H1 (cell line): ENCODE results near the gene THEM5. TPM values are rescaled to one million over a fixed set of nuclear protein-coding genes. Genes with fewer than 3 reads are reported as not detected.
A peak's percentile ranks its signal among the peaks of the same experiment; 100 is the strongest.

Experiments
- CTCF ChIA-PET: fragments of 300-600 bp; sonication (Branson Sonifier 250); formaldehyde crosslinking; loops from one replicate; lab custom pipeline; 2021; ENCODE audit not compliant: partially characterized antibody; lab: Charles Lee
- POLR2A ChIA-PET: fragments of 300-600 bp; sonication (Branson Sonifier 250); formaldehyde crosslinking; loops from one replicate; lab custom pipeline; 2021; ENCODE audit warnings: inconsistent platforms; ENCODE audit not compliant: partially characterized antibody; lab: Charles Lee
- DNase-seq, 2 experiments: peaks; one replicate each; pipeline versions ENCODE4 v3.0.0 to v3.0.0-alpha.2; 2010 to 2022; ENCODE audit warnings: low spot score in 2 of 2, low read depth in 1 of 2, mixed read lengths in 1 of 2
- FAIRE-seq: peaks from 2 replicates; lab custom pipeline; 2011; peaks lifted over from hg19 to GRCh38; lab: Jason Lieb, UNC
- H2AFZ ChIP-seq: 2 replicates; pipeline ENCODE4 v1.8.1; 2012; ENCODE audit warnings: low read length, inconsistent platforms
- H2AK5ac ChIP-seq: 2 replicates; pipeline ENCODE4 v1.6.1; 2013; ENCODE audit warnings: low read depth, low read length
- H2BK120ac ChIP-seq: replicated peaks from 2 replicates; pipeline ENCODE3; 2013; ENCODE audit warnings: low read depth, low read length, inconsistent platforms
- H2BK12ac ChIP-seq: 2 replicates; pipeline ENCODE4 v1.6.1; 2013; ENCODE audit warnings: low read depth, low read length
- H2BK15ac ChIP-seq: 2 replicates; pipeline ENCODE4 v1.6.1; 2013; ENCODE audit warnings: low read length
- H2BK20ac ChIP-seq: 2 replicates; pipeline ENCODE4 v1.6.1; 2013; ENCODE audit warnings: low read length
- H2BK5ac ChIP-seq: 2 replicates; pipeline ENCODE4 v1.6.1; 2013; ENCODE audit warnings: low read depth, low read length
- H3K14ac ChIP-seq: 2 replicates; pipeline ENCODE4 v1.6.1; 2013; ENCODE audit warnings: inconsistent platforms; ENCODE audit not compliant: insufficient read length
- H3K18ac ChIP-seq: 2 replicates; pipeline ENCODE4 v1.6.1; 2013; ENCODE audit warnings: low read length; ENCODE audit errors: extremely low read depth
- H3K23ac ChIP-seq: 2 replicates; pipeline ENCODE4 v1.6.1; 2013; ENCODE audit warnings: inconsistent platforms; ENCODE audit not compliant: insufficient read length
- H3K23me2 ChIP-seq: 2 replicates; pipeline ENCODE4 v1.6.1; 2013; ENCODE audit warnings: low read depth, low read length
- H3K27ac ChIP-seq: 2 replicates; pipeline ENCODE4 v1.6.1; 2011; ENCODE audit warnings: low read depth, low read length, inconsistent platforms
- H3K27me3 ChIP-seq, 4 experiments: replicated peaks in 1 of 4; 1 replicate in 1 of 4; 2 replicates in 3 of 4; pipeline versions ENCODE4 v1.6.1 to v1.8.1; 2011 to 2013; ENCODE audit warnings: low read length in 3 of 4, mild to moderate bottlenecking in 3 of 4, inconsistent platforms in 2 of 4, mixed read lengths in 2 of 4, moderate library complexity in 1 of 4; ENCODE audit not compliant: control insufficient read depth in 3 of 4, insufficient read depth in 3 of 4; ENCODE audit errors: extremely low read depth in 1 of 4
- H3K36me3 ChIP-seq, 4 experiments: 2 replicates each; pipeline versions ENCODE4 v1.6.1 to v1.8.1; 2011 to 2013; ENCODE audit warnings: mild to moderate bottlenecking in 4 of 4, low read length in 3 of 4, moderate library complexity in 2 of 4, control low read depth in 1 of 4, inconsistent platforms in 1 of 4; ENCODE audit not compliant: insufficient read depth in 4 of 4, control insufficient read depth in 2 of 4
- H3K4ac ChIP-seq: replicated peaks from 2 replicates; pipeline ENCODE3; 2013; ENCODE audit warnings: low read length, low read depth, mixed read lengths, inconsistent platforms; ENCODE audit not compliant: insufficient read length
- H3K4me1 ChIP-seq, 4 experiments: replicated peaks in 1 of 4; 1 replicate in 1 of 4; 2 replicates in 3 of 4; pipeline versions ENCODE4 v1.6.1 to v1.8.1; 2011 to 2013; ENCODE audit warnings: low read length in 3 of 4, inconsistent platforms in 2 of 4, mixed read lengths in 1 of 4; ENCODE audit not compliant: insufficient read depth in 4 of 4, control insufficient read depth in 3 of 4
- H3K4me2 ChIP-seq, 2 experiments: 2 replicates each; pipeline versions ENCODE4 v1.6.1 to v1.8.1; 2011 to 2013; ENCODE audit warnings: low read depth in 2 of 2, low read length in 2 of 2, control low read depth in 1 of 2, inconsistent platforms in 1 of 2, mild to moderate bottlenecking in 1 of 2; ENCODE audit not compliant: insufficient read depth in 1 of 2
- H3K4me3 ChIP-seq, 4 experiments: fragments of 200-600, 300-600 bp in 1 of 4; sonication (generic), shearing (Covaris generic), sonication (Bioruptor Twin) in 1 of 4; 2 replicates each; pipeline versions ENCODE4 v1.5.1 to v1.8.1; 2011 to 2016; ENCODE audit warnings: low read length in 4 of 4, low read depth in 3 of 4, control low read depth in 2 of 4, inconsistent platforms in 2 of 4, mild to moderate bottlenecking in 2 of 4, mixed read lengths in 1 of 4, moderate library complexity in 1 of 4; ENCODE audit not compliant: insufficient read depth in 2 of 4; ENCODE audit errors: extremely low read depth in 1 of 4
- H3K56ac ChIP-seq: replicated peaks from 2 replicates; pipeline ENCODE3; 2013; ENCODE audit warnings: low read depth, mild to moderate bottlenecking, mixed read lengths, low read length, inconsistent platforms; ENCODE audit not compliant: insufficient read length
- H3K79me1 ChIP-seq: 2 replicates; pipeline ENCODE4 v1.6.1; 2013; ENCODE audit warnings: low read depth, low read length, control low read depth
- H3K79me2 ChIP-seq, 2 experiments: 2 replicates each; pipeline versions ENCODE4 v1.6.1 to v1.8.1; 2012 to 2013; ENCODE audit warnings: low read length in 2 of 2, mild to moderate bottlenecking in 2 of 2, inconsistent platforms in 1 of 2; ENCODE audit not compliant: insufficient read depth in 2 of 2, control insufficient read depth in 1 of 2
- H3K9ac ChIP-seq, 4 experiments: replicated peaks in 1 of 4; 1 replicate in 1 of 4; 2 replicates in 3 of 4; pipeline versions ENCODE4 v1.6.1 to v1.8.1; 2011 to 2013; ENCODE audit warnings: low read depth in 3 of 4, low read length in 3 of 4, control low read depth in 2 of 4, mild to moderate bottlenecking in 2 of 4, moderate library complexity in 2 of 4, inconsistent platforms in 1 of 4; ENCODE audit errors: extremely low read depth in 1 of 4
- H3K9me3 ChIP-seq, 2 experiments: 2 replicates each; pipeline versions ENCODE4 v1.6.1 to v1.8.1; 2012 to 2013; ENCODE audit warnings: mild to moderate bottlenecking in 2 of 2, moderate library complexity in 2 of 2, control low read depth in 1 of 2, inconsistent platforms in 1 of 2, low read depth in 1 of 2, low read length in 1 of 2, mixed read lengths in 1 of 2; ENCODE audit not compliant: insufficient read depth in 2 of 2
- H4K20me1 ChIP-seq, 2 experiments: replicated peaks in 1 of 2; 2 replicates each; pipeline versions ENCODE3 to v1.8.1; 2011 to 2013; ENCODE audit warnings: inconsistent platforms in 2 of 2, low read length in 2 of 2, mild to moderate bottlenecking in 1 of 2; ENCODE audit not compliant: insufficient read depth in 2 of 2, control insufficient read depth in 1 of 2
- H4K5ac ChIP-seq: 2 replicates; pipeline ENCODE4 v1.6.1; 2013; ENCODE audit warnings: low read length, low read depth, mixed read lengths, inconsistent platforms; ENCODE audit not compliant: insufficient read length
- H4K8ac ChIP-seq: 2 replicates; pipeline ENCODE4 v1.8.0; 2013; ENCODE audit warnings: mild to moderate bottlenecking, moderate library complexity, low read length, inconsistent platforms; ENCODE audit not compliant: insufficient read depth; ENCODE audit errors: extremely low read depth
- H4K91ac ChIP-seq: replicated peaks from 2 replicates; pipeline ENCODE3; 2013; ENCODE audit warnings: low read length, mixed read lengths, inconsistent platforms; ENCODE audit not compliant: insufficient read length
- ASH2L ChIP-seq: fragments of 200-600, 300-600 bp; sonication (generic); IDR thresholded peaks from one replicate; pipeline ENCODE4 v1.7.1; 2017; ENCODE audit warnings: low read length
- CBX8 ChIP-seq: fragments of 300-800, 300-1000 bp; sonication (generic); IDR thresholded peaks from 2 replicates; pipeline ENCODE4 v1.7.1; 2016; ENCODE audit warnings: low read depth, low read length, borderline replicate concordance
- HDAC2 ChIP-seq, 2 experiments: fragments of 300-600 bp in 1 of 2; sonication (generic) in 1 of 2; IDR thresholded peaks; 2 replicates each; pipeline ENCODE4 v1.6.1; 2011 to 2012; ENCODE audit warnings: low read depth in 2 of 2, low read length in 2 of 2, mild to moderate bottlenecking in 2 of 2, moderate library complexity in 2 of 2, borderline replicate concordance in 1 of 2, inconsistent platforms in 1 of 2
- KDM4A ChIP-seq: IDR thresholded peaks from one replicate; pipeline ENCODE4 v1.7.1; 2012; ENCODE audit warnings: low read depth, mild to moderate bottlenecking, moderate library complexity, low read length, inconsistent platforms; ENCODE audit not compliant: severe bottlenecking
- MAX ChIP-seq: IDR thresholded peaks from 2 replicates; pipeline ENCODE4 v1.6.1; 2012; ENCODE audit warnings: inconsistent platforms
- POU5F1 ChIP-seq: IDR thresholded peaks from 2 replicates; pipeline ENCODE4 v1.6.1; 2011; ENCODE audit warnings: low read depth, mild to moderate bottlenecking, low read length, moderate library complexity
- RNF2 ChIP-seq: fragments of 200-900, 300-1000 bp; sonication (generic); IDR thresholded peaks from 2 replicates; pipeline ENCODE4 v1.7.1; 2016; ENCODE audit warnings: borderline replicate concordance, low read depth, mild to moderate bottlenecking, antibody characterized with exemption, low read length; ENCODE audit not compliant: poor library complexity, severe bottlenecking; ENCODE audit errors: missing control alignments
- RXRA ChIP-seq: IDR thresholded peaks from 2 replicates; pipeline ENCODE4 v1.6.1; 2011; ENCODE audit warnings: low read depth, mild to moderate bottlenecking, low read length, moderate library complexity; ENCODE audit not compliant: insufficient read depth
- SAP30 ChIP-seq: fragments of 300-600 bp; sonication (generic); IDR thresholded peaks from 2 replicates; pipeline ENCODE4 v1.7.1; 2012; ENCODE audit warnings: low read length, moderate library complexity, mild to moderate bottlenecking, inconsistent platforms; ENCODE audit not compliant: insufficient read depth, insufficient replicate concordance
- SP1 ChIP-seq: IDR thresholded peaks from 2 replicates; pipeline ENCODE4 v1.6.1; 2011; ENCODE audit warnings: low read depth, low read length
- TAF7 ChIP-seq: optimal IDR thresholded peaks from 2 replicates; pipeline ENCODE3; 2011; ENCODE audit warnings: low read depth, mild to moderate bottlenecking, inconsistent platforms, low read length, moderate library complexity, borderline replicate concordance
- WGBS, 2 experiments: shearing (Covaris generic) in 1 of 2; methylation state at CpG; one replicate each; pipeline versions ENCODE4 v1.1.6 to v1.1.7; 2013 to 2015; ENCODE audit warnings: low lambda C conversion rate in 2 of 2, mixed read lengths in 2 of 2, inconsistent platforms in 1 of 2, low coverage in 1 of 2, missing lambda C conversion rate in 1 of 2; ENCODE audit not compliant: insufficient replicate concordance in 2 of 2, insufficient coverage in 1 of 2, insufficient read length in 1 of 2; ENCODE audit errors: extremely low coverage in 1 of 2, missing lambda C conversion rate in 1 of 2; 5-methylcytosine and 5-hydroxymethylcytosine counted together
- polyA plus RNA-seq, 7 experiments: library from polyadenylated mRNA; depleted of rRNA in 3 of 7; stranded (reverse) in 5 of 7; unstranded in 2 of 7; fragments of >200 nt in 5 of 7; fragments of 200-250 nt in 2 of 7; gene quantifications; 1 replicate in 5 of 7; 2 replicates in 1 of 7; 4 replicates in 1 of 7; pipeline versions ENCODE4 v1.2.1 to v1.2.3, GENCODE V29; 2011 to 2013; ENCODE audit warnings: missing spikeins in 2 of 7, mixed read lengths in 2 of 7
- total RNA-seq: library from RNA; stranded (reverse); fragmentation: NEBNext Ultra II Directional; extraction: Animal tissue kit (Norgen Biotek cat#: 25700); gene quantifications from 2 replicates; pipeline ENCODE4 v1.2.1, GENCODE V29; 2021

The THEM5 gene
- total and polyA plus RNA-seq, 2 of the 8 experiments (the other 6 are each of a cell fraction or from before 2014, with no cell fraction given): not detected

DNA sequence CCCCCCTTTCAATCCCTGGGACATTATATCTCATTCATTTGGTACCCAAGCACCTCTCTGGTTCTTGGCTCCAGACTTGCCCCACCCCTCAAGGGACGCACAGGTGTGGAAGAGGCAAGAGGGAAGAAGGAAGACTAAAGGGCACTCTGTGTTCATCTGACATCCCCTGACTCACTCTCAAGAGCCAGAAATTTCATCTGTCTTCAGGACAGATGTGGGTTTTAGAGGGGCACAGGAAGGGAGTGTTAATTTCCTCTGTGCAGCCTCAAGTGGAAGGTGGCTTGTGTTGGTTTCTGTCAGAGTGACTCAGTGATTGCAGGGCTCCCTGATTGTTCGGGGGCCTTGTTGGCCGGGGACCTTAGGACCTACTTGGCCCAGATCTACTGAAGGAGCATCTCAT, 16.3 kb downstream of the THEM5 start:
- ChIA-PET CTCF (interaction anchor here (0.6 to 3.7 kb wide), 38 partner anchors 9 to 315 kb away, joined by 3 to 26 read pairs (median 4); partner anchors contain the start of gene CELF3), POLR2A (interaction anchor here (0.6 to 1.2 kb wide), 4 partner anchors 12 to 123 kb away, joined by 3 to 5 read pairs (median 4); partner anchors contain the start of genes MRPL9 and TDRKH)
- H3K9ac ChIP-seq: no peak overlapping the region
- H3K4me1 ChIP-seq: peaks cover 4 to 17% (median 9%) of the 10 kb centered on the region in 4 experiments
- H3K4ac ChIP-seq: no peak overlapping the region
- no peaks in the 10 kb centered on the region for H3K79me1 ChIP-seq
- no peak overlapping the region for H3K56ac ChIP-seq
- H3K23ac ChIP-seq: no peak overlapping the region
- no peak overlapping the region for H2BK120ac ChIP-seq
- 0 out of 2 replicates have a peak overlapping the region, but pooled peaks have one; percentile 30 for H2BK5ac ChIP-seq
- H3K4me3 ChIP-seq: peak overlapping the region in 1 of 4 experiments; percentile 69; a peak in 1 of 8 replicates
- H3K23me2 ChIP-seq: peaks cover 23% of the 10 kb centered on the region
- no peak overlapping the region for H2AFZ ChIP-seq
- no peak overlapping the region for H3K14ac ChIP-seq
- H3K9me3 ChIP-seq: no peaks in the 10 kb centered on the region
- DNase-seq (no peak), FAIRE-seq (no peak)
- no peak overlapping the region for H4K5ac ChIP-seq
- H2BK15ac ChIP-seq: 0 out of 2 replicates have a peak overlapping the region, but pooled peaks have one; percentile 29
- no peak overlapping the region for H4K91ac ChIP-seq
- H4K8ac ChIP-seq: no peak overlapping the region
- no peak overlapping the region for H3K27ac ChIP-seq
- peak overlapping the region; percentile 29; the same call in 1 of the 2 replicates for H2AK5ac ChIP-seq
- peak overlapping the region in 1 of 2 experiments; percentile 77; a peak in 2 of 4 replicates for H3K4me2 ChIP-seq
- H2BK12ac ChIP-seq: peak overlapping the region; percentile 85
- H3K18ac ChIP-seq: no peak overlapping the region
- H3K79me2 ChIP-seq: no peaks in the 10 kb centered on the region
- H2BK20ac ChIP-seq: no peak overlapping the region
- WGBS, 2 experiments: 79% methylated on average over 3 of the region's 3 CpGs; no CpG with 5 or more reads in 1 of the 2 experiments
- no peaks in the 10 kb centered on the region for H4K20me1 ChIP-seq
- no peaks in the 10 kb centered on the region for H3K36me3 ChIP-seq
- H3K27me3 ChIP-seq: peaks cover 10 to 24% (median 21%) of the 10 kb centered on the region in 4 experiments
- TF ChIP-seq ASH2L: no peak
- TF ChIP-seq HDAC2 (IDR thresholded peaks at IDR 0.05; ENCODE audit: borderline replicate concordance in 1 of 2, low read depth in 2 of 2, low read length in 2 of 2): no peak
- TF ChIP-seq SAP30: no peak
- TF ChIP-seq RNF2: no peak
- TF ChIP-seq SP1: no peak
- TF ChIP-seq MAX: no peak
- no peak for TF ChIP-seq KDM4A
- TF ChIP-seq RXRA: no peak
- no peak for TF ChIP-seq POU5F1
- TF ChIP-seq CBX8: no peak
- TF ChIP-seq TAF7: no peak
